Left lung (tissue), 10 donors: Measurements from ENCODE around the gene PSAPL1. TPM values are rescaled to one million over a fixed set of nuclear protein-coding genes. Genes with fewer than 3 reads are reported as not detected.
A peak's percentile ranks its signal among the peaks of the same experiment; 100 is the strongest.

Source experiments
- ATAC-seq: fragments of 200-7000 bp; cut with Tn5 transposase; one replicate; pipeline ENCODE4 v1.9.1; 2020; ENCODE audit warnings: moderate library complexity
- DNase-seq, 4 donors: peaks; one replicate each; pipeline ENCODE4 v3.0.0-alpha.2; 2013 to 2020
- H3K27ac ChIP-seq, 2 donors: fragments of 200-600 bp; sonication (generic) in 1 of 2; one replicate each; pipeline versions ENCODE4 v1.5.0 to v1.8.0; 2020 to 2021
- H3K27me3 ChIP-seq, 2 donors: fragments of 200-600 bp; sonication (generic) in 1 of 2; one replicate each; pipeline versions ENCODE4 v1.5.0 to v1.8.0; 2020 to 2021
- H3K36me3 ChIP-seq, 2 donors: fragments of 200-600 bp; sonication (generic) in 1 of 2; one replicate each; pipeline versions ENCODE4 v1.5.0 to v1.8.0; 2020 to 2021
- H3K4me1 ChIP-seq, 2 donors: fragments of 200-600 bp; one replicate each; pipeline ENCODE4 v1.8.0; 2021
- H3K4me3 ChIP-seq, 2 donors: fragments of 200-600 bp; sonication (generic) in 1 of 2; one replicate each; pipeline versions ENCODE4 v1.5.0 to v1.8.0; 2020 to 2021; ENCODE audit warnings: mild to moderate bottlenecking in 1 of 2
- H3K9me3 ChIP-seq, 2 donors: fragments of 200-600 bp; sonication (generic) in 1 of 2; one replicate each; pipeline versions ENCODE4 v1.5.0 to v1.8.0; 2020 to 2021
- intact Hi-C, 2 donors: fragments of 100-400 bp; cut with DNase I; formaldehyde crosslinking; loops; one replicate each; pipeline versions ENCODE4 v1.11.2 to v1.14.2; 2022
- polyA plus RNA-seq, 6 donors: library from polyadenylated mRNA; unstranded; fragments of 120-200 nt; gene quantifications; one replicate each; pipeline ENCODE4 v1.2.1, GENCODE V29; 2013; ENCODE audit not compliant: insufficient read length in 6 of 6
- total RNA-seq, 2 donors: library from RNA; stranded (reverse); fragmentation: NEBNext Ultra II Directional; extraction: Animal tissue kit (Norgen Biotek cat#: 25700); gene quantifications; one replicate each; pipeline ENCODE4 v1.2.1, GENCODE V29; 2021
- TF ChIP-seq, protein P1 (sequence below), 2 donors: fragments of 200-600 bp; sonication (generic) in 1 of 2; IDR thresholded peaks; one replicate each; pipeline versions ENCODE4 v1.5.0 to v1.8.0; 2021; ENCODE audit warnings: antibody characterized with exemption in 2 of 2
- donor health status: DM: no; HTN: yes; CAD: no.
- donor health status: DM: no; HTN: no; CAD: no.

PSAPL1 gene
- total and polyA plus RNA-seq, 8 donors, result 0.03 to 0.10 (median 0.06) TPM

- Histone ChIP-seq H3K27ac (no peak overlapping the region), H3K4me1 (no peaks in the 10 kb centered on the region), H3K27me3 (peaks cover 0 to 24% of the 10 kb centered on the region in 2 donors), H3K9me3 (no peaks in the 10 kb centered on the region), H3K36me3 (no peaks in the 10 kb centered on the region), H3K4me3 (no peak overlapping the region)
- TF ChIP-seq, protein P1, sequence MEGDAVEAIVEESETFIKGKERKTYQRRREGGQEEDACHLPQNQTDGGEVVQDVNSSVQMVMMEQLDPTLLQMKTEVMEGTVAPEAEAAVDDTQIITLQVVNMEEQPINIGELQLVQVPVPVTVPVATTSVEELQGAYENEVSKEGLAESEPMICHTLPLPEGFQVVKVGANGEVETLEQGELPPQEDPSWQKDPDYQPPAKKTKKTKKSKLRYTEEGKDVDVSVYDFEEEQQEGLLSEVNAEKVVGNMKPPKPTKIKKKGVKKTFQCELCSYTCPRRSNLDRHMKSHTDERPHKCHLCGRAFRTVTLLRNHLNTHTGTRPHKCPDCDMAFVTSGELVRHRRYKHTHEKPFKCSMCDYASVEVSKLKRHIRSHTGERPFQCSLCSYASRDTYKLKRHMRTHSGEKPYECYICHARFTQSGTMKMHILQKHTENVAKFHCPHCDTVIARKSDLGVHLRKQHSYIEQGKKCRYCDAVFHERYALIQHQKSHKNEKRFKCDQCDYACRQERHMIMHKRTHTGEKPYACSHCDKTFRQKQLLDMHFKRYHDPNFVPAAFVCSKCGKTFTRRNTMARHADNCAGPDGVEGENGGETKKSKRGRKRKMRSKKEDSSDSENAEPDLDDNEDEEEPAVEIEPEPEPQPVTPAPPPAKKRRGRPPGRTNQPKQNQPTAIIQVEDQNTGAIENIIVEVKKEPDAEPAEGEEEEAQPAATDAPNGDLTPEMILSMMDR (IDR thresholded peaks at IDR 0.05), result no peak
- ATAC-seq (no peak), DNase-seq (peak in 1 of 4 donors; percentile 42)
- intact Hi-C loops, result no loop called here
Observed at GRCh38 chr4:7472442-7473013, 37.8 kb upstream of the PSAPL1 start.

GRCh38 chr4:7470522-7471128 lies 35.9 kb upstream of the PSAPL1 start:
- Histone ChIP-seq H3K4me1 (no peaks in the 10 kb centered on the region), H3K36me3 (no peaks in the 10 kb centered on the region), H3K4me3 (no peak overlapping the region), H3K27ac (no peak overlapping the region), H3K27me3 (peaks cover 0 to 24% of the 10 kb centered on the region in 2 donors), H3K9me3 (no peaks in the 10 kb centered on the region)
- intact Hi-C loops, result no loop called here
- DNase-seq (peak in 1 of 4 donors; percentile 68), ATAC-seq (no peak)
- TF ChIP-seq, protein P1 (IDR thresholded peaks at IDR 0.05), result no peak

- intact Hi-C loops, result no loop called here
- Histone ChIP-seq H3K27ac (no peak overlapping the region), H3K36me3 (no peaks in the 10 kb centered on the region), H3K4me1 (no peaks in the 10 kb centered on the region), H3K27me3 (peaks cover 0 to 24% of the 10 kb centered on the region in 2 donors), H3K4me3 (no peak overlapping the region), H3K9me3 (no peaks in the 10 kb centered on the region)
- TF ChIP-seq, protein P1 (IDR thresholded peaks at IDR 0.05), result no peak
- DNase-seq (no peak), ATAC-seq (no peak)
Observed at GRCh38 chr4:7470111-7470510, 35.4 kb upstream of the PSAPL1 start.

DNA sequence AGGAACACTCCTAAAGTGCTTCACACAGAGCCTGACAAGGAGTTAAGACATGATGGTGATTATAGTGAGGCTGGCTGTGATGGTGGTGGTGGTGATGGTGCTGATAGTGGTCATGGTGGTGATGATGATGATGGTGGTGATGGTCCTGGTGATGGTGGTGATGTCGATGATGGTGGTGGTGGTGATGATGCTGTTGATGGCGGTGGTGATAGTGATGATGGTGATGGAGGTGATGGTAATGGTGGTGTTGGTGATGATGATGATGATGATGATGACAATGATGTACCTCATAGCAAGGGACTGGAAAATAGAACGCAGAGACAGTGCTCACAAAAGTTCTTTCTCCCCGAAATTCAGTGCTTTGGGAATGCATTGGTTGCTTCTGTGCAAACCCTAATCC lies 34.3 kb upstream of the PSAPL1 start:
- H3K27me3 ChIP-seq, result peaks cover 0 to 24% of the 10 kb centered on the region in 2 donors
- no peak overlapping the region for H3K27ac ChIP-seq
- H3K4me1 ChIP-seq, result no peaks in the 10 kb centered on the region
- DNase-seq, result no peak
- intact Hi-C loops, result no loop called here
- TF ChIP-seq, protein P1 (IDR thresholded peaks at IDR 0.05), result no peak
- H3K9me3 ChIP-seq, result no peaks in the 10 kb centered on the region
- H3K4me3 ChIP-seq, result no peak overlapping the region
- no peak for ATAC-seq
- H3K36me3 ChIP-seq, result no peaks in the 10 kb centered on the region

DNA sequence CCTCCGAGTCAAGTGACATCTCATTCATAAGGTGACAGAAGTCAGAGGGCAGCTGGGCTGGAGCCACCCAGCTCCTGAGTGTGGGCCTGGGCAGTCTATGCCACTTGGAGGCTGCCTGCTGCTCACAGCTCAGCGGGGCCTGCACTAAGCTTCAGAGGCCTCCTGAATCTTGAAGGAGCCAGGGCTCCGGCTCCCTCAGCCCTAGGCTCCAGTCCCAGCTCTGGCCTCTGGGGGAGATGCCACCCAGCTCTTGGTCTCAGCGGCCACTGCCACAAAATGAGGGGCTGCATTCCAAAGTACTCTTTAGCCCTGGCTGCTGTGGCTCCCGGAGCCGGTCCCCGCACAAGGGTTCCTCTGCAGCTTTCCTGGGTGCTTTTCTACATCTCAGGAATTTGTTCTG lies 32.7 kb upstream of the PSAPL1 start:
- H3K4me3 ChIP-seq, result no peak overlapping the region
- H3K4me1 ChIP-seq, result no peaks in the 10 kb centered on the region
- peaks cover 0 to 13% of the 10 kb centered on the region in 2 donors for H3K27me3 ChIP-seq
- peak in 1 of 4 donors; percentile 47 for DNase-seq
- TF ChIP-seq, protein P1 (IDR thresholded peaks at IDR 0.05), result no peak
- H3K36me3 ChIP-seq, result no peaks in the 10 kb centered on the region
- ATAC-seq, result no peak
- H3K9me3 ChIP-seq, result no peaks in the 10 kb centered on the region
- H3K27ac ChIP-seq, result no peak overlapping the region
- intact Hi-C loops, result no loop called here
